ENCODE results near the gene HSPA12B. TPM values are rescaled to one million over a fixed set of nuclear protein-coding genes. Genes with fewer than 3 reads are reported as not detected.

HSPA12B gene
- total RNA-seq, 4 donors from 2014 or later: 12.7 to 30.9 (median 18.7) TPM

DNA sequence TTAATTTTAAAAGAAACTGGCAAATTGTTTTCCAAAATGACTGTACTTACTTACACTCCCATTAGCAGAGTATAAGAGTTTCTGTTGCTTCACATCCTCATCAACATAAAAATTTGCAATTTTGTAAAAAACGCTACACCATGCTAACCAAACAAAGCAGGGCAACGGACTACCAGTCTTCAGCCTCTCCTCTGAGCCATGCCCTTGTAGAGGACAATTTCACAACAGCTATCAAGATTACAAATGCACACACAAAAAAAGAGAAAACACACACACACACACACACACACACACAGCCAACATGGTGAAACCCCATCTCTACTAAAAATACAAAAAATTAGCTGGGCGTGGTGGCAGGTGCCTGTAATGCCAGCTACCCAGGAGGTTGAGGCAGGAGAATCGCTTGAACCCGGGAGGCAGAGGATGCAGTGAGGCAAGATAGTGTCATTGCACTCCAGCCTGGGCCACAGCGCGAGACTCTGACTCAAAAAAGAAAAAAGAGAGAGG, 39.1 kb downstream of the HSPA12B start:
- Histone ChIP-seq H3K27ac (no peak overlapping the region), H3K36me3 (no peaks in the 10 kb centered on the region), H3K4me1 (peaks cover 0 to 22% (median 15%) of the 10 kb centered on the region in 4 donors), H3K4me3 (no peak overlapping the region), H3K9me3 (no peaks in the 10 kb centered on the region), H3K27me3 (no peaks in the 10 kb centered on the region)
- no peak for DNase-seq (ENCODE audit: low spot score in 2 of 2)
- TF ChIP-seq, protein P1, sequence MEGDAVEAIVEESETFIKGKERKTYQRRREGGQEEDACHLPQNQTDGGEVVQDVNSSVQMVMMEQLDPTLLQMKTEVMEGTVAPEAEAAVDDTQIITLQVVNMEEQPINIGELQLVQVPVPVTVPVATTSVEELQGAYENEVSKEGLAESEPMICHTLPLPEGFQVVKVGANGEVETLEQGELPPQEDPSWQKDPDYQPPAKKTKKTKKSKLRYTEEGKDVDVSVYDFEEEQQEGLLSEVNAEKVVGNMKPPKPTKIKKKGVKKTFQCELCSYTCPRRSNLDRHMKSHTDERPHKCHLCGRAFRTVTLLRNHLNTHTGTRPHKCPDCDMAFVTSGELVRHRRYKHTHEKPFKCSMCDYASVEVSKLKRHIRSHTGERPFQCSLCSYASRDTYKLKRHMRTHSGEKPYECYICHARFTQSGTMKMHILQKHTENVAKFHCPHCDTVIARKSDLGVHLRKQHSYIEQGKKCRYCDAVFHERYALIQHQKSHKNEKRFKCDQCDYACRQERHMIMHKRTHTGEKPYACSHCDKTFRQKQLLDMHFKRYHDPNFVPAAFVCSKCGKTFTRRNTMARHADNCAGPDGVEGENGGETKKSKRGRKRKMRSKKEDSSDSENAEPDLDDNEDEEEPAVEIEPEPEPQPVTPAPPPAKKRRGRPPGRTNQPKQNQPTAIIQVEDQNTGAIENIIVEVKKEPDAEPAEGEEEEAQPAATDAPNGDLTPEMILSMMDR (IDR thresholded peaks at IDR 0.05): no peak
- TF ChIP-seq POLR2A (IDR thresholded peaks at IDR 0.05) (no peak), EP300 (IDR thresholded peaks at IDR 0.05) (no peak)
- 82 to 83% methylated on average over 7 of the region's 7 CpGs for WGBS, 2 donors

DNA sequence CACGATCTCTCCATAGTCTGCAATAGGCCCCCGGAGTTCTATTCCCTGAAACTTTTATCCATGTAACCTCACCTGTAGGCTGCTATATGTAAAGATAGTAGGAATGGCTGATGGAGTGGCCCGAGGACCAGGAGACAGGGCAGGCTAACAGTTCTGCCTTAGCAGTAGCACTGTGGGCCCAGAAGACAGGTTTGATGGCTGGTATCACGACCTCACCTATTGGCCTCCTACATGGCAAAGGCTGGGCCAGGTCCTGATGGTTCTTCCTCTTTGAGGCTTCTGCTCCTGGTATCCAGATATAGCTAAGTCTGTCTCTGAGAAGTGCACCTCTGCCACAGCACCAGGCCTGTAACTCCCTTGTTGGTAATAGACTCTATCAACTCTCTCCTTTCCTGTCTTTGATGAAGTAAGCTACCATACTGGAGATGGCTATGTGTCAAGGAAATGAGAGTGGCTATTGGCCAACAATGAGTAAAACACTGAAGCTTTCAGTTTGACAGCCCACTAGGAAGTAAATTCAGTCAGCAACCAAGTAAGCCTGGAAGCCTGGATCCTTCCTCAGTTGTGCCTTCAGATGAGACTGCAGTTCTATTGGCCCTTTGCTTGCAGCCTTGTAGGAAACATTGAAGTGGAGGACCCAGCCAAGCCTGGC, 43.1 kb downstream of the HSPA12B start:
- Histone ChIP-seq H3K27ac (no peak overlapping the region), H3K4me1 (peaks cover 0 to 22% (median 10%) of the 10 kb centered on the region in 4 donors), H3K4me3 (no peak overlapping the region), H3K27me3 (no peaks in the 10 kb centered on the region), H3K36me3 (no peaks in the 10 kb centered on the region), H3K9me3 (no peaks in the 10 kb centered on the region)
- no peak for TF ChIP-seq EP300 (IDR thresholded peaks at IDR 0.05)
- no peak for TF ChIP-seq POLR2A (IDR thresholded peaks at IDR 0.05)
- TF ChIP-seq, protein P1 (IDR thresholded peaks at IDR 0.05): no peak
- no peak for DNase-seq (ENCODE audit: low spot score in 2 of 2)
- 75 to 93% methylated on average over 4 of the region's 4 CpGs for WGBS, 2 donors

DNA sequence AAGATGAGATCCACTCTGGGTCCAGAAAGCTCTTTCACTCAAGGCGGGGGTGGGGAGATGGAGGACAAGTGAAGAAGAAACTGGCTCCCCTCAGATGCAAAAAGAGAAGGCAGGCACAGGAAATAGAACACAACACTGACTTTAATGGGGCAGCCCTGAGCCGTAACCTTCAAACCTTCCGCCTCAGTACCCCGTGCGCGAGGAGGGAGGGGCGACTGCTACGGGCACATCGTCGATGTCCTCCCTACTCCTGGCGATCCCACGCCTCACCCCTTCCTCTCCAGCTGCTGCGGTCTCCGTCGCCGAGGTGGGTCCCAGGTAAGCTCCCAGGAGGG, 44.9 kb downstream of the HSPA12B start:
- Histone ChIP-seq H3K36me3 (no peaks in the 10 kb centered on the region), H3K4me1 (peaks cover 0 to 36% (median 13%) of the 10 kb centered on the region in 4 donors), H3K27me3 (no peaks in the 10 kb centered on the region), H3K4me3 (peak overlapping the region; percentile 28 to 60 (median 54)), H3K27ac (peak overlapping the region in 1 of 4 donors; percentile 66), H3K9me3 (no peaks in the 10 kb centered on the region)
- no peak for DNase-seq (ENCODE audit: low spot score in 2 of 2)
- 8 to 13% methylated on average over 14 to 16 of the region's 16 CpGs for WGBS, 2 donors
- TF ChIP-seq, protein P1 (IDR thresholded peaks at IDR 0.05): no peak
- no peak for TF ChIP-seq EP300 (IDR thresholded peaks at IDR 0.05)
- TF ChIP-seq POLR2A (IDR thresholded peaks at IDR 0.05): no peak

DNA sequence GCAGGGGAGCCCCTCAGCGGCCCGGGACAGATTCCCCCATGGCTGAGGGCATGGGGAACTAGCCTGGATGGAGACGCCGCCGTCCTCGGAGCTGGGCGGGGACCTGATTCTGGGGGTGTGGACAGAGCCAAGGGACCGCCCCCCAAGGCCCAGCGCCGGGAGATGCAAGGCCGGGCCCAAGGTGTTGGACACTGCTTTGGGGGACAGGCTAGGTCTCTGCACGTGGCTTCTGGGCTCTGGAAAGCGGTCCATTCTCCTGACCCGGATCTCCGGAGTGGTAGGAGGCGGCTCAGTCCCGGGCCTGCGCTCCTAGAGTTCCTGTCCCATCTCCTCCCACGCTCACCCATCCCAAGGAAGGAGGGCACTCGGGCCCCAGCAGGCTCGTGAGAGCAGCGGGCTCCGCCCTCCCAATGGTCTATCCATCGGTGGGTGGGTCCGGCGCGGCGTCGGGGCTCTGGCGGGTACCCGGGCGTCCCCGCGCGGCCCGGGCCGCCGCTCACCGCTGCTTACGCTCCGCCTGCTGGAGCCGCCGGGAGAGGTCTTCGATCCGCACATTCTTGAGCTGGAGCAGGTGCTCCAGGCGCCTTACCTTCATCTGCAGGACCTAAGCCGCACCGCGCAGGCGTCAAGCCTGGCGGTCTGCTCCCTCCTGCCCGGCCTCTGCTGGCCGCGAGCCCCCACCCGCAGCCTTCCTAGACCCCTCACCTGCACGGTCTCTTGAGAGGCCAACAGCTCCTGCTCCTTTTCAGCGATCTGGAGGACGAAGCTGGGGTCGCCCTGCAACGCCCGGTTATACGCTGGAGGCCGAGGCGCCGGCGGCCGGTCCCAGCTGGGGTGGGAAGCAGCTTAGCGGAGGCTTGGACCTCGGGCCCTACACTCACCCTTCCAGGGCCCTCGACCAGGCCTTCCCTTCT, 45.5 kb downstream of the HSPA12B start:
- Histone ChIP-seq H3K36me3 (peaks cover 0 to 6% (median 0%) of the 10 kb centered on the region in 3 donors), H3K4me3 (peak overlapping the region; percentile 28 to 60 (median 54)), H3K9me3 (no peaks in the 10 kb centered on the region), H3K27me3 (no peaks in the 10 kb centered on the region), H3K4me1 (peaks cover 0 to 43% (median 13%) of the 10 kb centered on the region in 4 donors), H3K27ac (peak overlapping the region in 1 of 4 donors; percentile 66)
- 1 to 3% methylated on average over 41 of the region's 70 CpGs for WGBS, 2 donors
- DNase-seq (ENCODE audit: low spot score in 2 of 2): peak in 1 of 2 donors; percentile 48
- TF ChIP-seq EP300 (IDR thresholded peaks at IDR 0.05) (no peak), POLR2A (IDR thresholded peaks at IDR 0.05) (no peak)
- TF ChIP-seq, protein P1 (IDR thresholded peaks at IDR 0.05): peak in 1 of 5 experiments; percentile 10
